GM12878 (cell line): ENCODE results near the gene DENND1C.

ENCODE experiments used
- EZH2 ChIP-seq: IDR thresholded peaks from 2 replicates; pipeline ENCODE4 v1.6.1; 2012; ENCODE audit warnings: low read depth, mild to moderate bottlenecking, control low read depth, inconsistent platforms, low read length, borderline replicate concordance; ENCODE audit not compliant: control insufficient read depth
- HDAC6 ChIP-seq: fragments of 200-600 bp; sonication (generic); IDR thresholded peaks from one replicate; pipeline ENCODE4 v1.8.0; 2017; ENCODE audit warnings: antibody characterized with exemption; ENCODE audit not compliant: unreplicated experiment
- TF ChIP-seq, protein P1 (sequence below), 3 experiments: IDR thresholded peaks in 2 of 3; conservative IDR thresholded peaks in 1 of 3; 2 replicates each; pipeline ENCODE4 v1.5.1; 2011; ENCODE audit warnings: low read depth in 3 of 3, low read length in 3 of 3, mild to moderate bottlenecking in 3 of 3, control low read depth in 2 of 3, moderate library complexity in 2 of 3, inconsistent platforms in 1 of 3, mixed read lengths in 1 of 3; ENCODE audit not compliant: control insufficient read depth in 2 of 3, insufficient read depth in 1 of 3; ENCODE audit errors: extremely low read depth in 1 of 3

DNA sequence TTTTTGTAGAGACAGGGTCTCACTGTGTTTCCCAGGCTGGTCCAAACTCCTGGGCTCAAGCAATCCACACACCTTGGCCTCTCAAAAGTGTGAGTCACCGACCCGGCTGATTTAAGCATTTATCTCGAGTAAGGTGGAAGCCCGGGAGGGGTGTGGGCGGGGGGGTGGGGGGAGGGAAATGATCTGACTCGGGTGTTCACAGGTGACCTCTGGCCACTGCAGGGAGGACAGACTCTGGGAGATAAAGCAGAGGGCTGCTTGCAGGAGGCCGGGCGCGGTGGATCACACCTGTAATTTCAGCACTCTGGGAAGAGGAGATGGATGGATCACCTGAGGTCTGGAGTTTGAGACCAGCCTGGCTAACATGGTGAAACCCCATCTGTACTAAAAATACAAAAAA, 7.9 kb downstream of the DENND1C start:
- TF ChIP-seq HDAC6, result no peak
- TF ChIP-seq, protein P1, sequence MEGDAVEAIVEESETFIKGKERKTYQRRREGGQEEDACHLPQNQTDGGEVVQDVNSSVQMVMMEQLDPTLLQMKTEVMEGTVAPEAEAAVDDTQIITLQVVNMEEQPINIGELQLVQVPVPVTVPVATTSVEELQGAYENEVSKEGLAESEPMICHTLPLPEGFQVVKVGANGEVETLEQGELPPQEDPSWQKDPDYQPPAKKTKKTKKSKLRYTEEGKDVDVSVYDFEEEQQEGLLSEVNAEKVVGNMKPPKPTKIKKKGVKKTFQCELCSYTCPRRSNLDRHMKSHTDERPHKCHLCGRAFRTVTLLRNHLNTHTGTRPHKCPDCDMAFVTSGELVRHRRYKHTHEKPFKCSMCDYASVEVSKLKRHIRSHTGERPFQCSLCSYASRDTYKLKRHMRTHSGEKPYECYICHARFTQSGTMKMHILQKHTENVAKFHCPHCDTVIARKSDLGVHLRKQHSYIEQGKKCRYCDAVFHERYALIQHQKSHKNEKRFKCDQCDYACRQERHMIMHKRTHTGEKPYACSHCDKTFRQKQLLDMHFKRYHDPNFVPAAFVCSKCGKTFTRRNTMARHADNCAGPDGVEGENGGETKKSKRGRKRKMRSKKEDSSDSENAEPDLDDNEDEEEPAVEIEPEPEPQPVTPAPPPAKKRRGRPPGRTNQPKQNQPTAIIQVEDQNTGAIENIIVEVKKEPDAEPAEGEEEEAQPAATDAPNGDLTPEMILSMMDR (IDR thresholded peaks at IDR 0.05 in 2 of 3, conservative IDR thresholded peaks at IDR 0.05 in 1 of 3; ENCODE audit: control insufficient read depth in 2 of 3, extremely low read depth in 1 of 3, insufficient read depth in 1 of 3, low read depth in 3 of 3, low read length in 3 of 3), result no peak
- TF ChIP-seq EZH2, result no peak
